ENCODE results near the gene LGALS9.
A peak's percentile ranks its signal among the peaks of the same experiment; 100 is the strongest.

Gene LGALS9

GRCh38 chr17:27608328-27609230 is 22.4 kb upstream of the LGALS9 start:
- no peaks in the 10 kb centered on the region for H3K9me3 ChIP-seq (ENCODE audit: low read length)
- H3K4me1 ChIP-seq (ENCODE audit: insufficient read depth, low read length, severe bottlenecking), result no peaks in the 10 kb centered on the region
- H3K4me2 ChIP-seq (ENCODE audit: low read length), result no peak overlapping the region

GRCh38 chr17:27609611-27610303 is 21.2 kb upstream of the LGALS9 start:
- Histone ChIP-seq H3K27me3 (ENCODE audit: insufficient read depth, low read length) (no peaks in the 10 kb centered on the region), H3K9me2 (ENCODE audit: low read depth, low read length) (no peaks in the 10 kb centered on the region), H4K20me1 (ENCODE audit: insufficient read depth, low read length) (no peaks in the 10 kb centered on the region), H3K79me2 (ENCODE audit: insufficient read depth, low read length) (no peaks in the 10 kb centered on the region), H3K27ac (ENCODE audit: low read depth, low read length, poor library complexity, severe bottlenecking) (no peak overlapping the region), H3K4me3 (ENCODE audit: low read depth, low read length, poor library complexity, severe bottlenecking) (no peak overlapping the region), H3K9me3 (ENCODE audit: low read length) (no peaks in the 10 kb centered on the region), H3F3A (ENCODE audit: insufficient read depth, low read length) (no peaks in the 10 kb centered on the region), H3K4me2 (ENCODE audit: low read length) (no peak overlapping the region), H3K4me1 (ENCODE audit: insufficient read depth, low read length, severe bottlenecking) (no peaks in the 10 kb centered on the region), H3K36me3 (ENCODE audit: insufficient read depth, low read length) (no peaks in the 10 kb centered on the region), H2AFZ (ENCODE audit: low read length) (no peak overlapping the region), H3K9ac (ENCODE audit: low read length) (no peak overlapping the region)
- TF ChIP-seq EZH2 (IDR thresholded peaks at IDR 0.05; ENCODE audit: borderline replicate concordance, low read length) (no peak), CTCF (IDR thresholded peaks at IDR 0.05; ENCODE audit: low read length) (peak; percentile 52)

More at GRCh38 chr17:27608328-27609230, 22.4 kb upstream of the LGALS9 start:
- no peaks in the 10 kb centered on the region for H3K79me2 ChIP-seq (ENCODE audit: insufficient read depth, low read length)
- H3K9me2 ChIP-seq (ENCODE audit: low read depth, low read length), result no peaks in the 10 kb centered on the region
- H4K20me1 ChIP-seq (ENCODE audit: insufficient read depth, low read length), result no peaks in the 10 kb centered on the region
- H3K27me3 ChIP-seq (ENCODE audit: insufficient read depth, low read length), result no peaks in the 10 kb centered on the region
- no peak overlapping the region for H3K9ac ChIP-seq (ENCODE audit: low read length)
- no peaks in the 10 kb centered on the region for H3F3A ChIP-seq (ENCODE audit: insufficient read depth, low read length)
- no peak for TF ChIP-seq CTCF (IDR thresholded peaks at IDR 0.05; ENCODE audit: low read length)
- TF ChIP-seq EZH2 (IDR thresholded peaks at IDR 0.05; ENCODE audit: borderline replicate concordance, low read length), result no peak
- H3K36me3 ChIP-seq (ENCODE audit: insufficient read depth, low read length), result no peaks in the 10 kb centered on the region
- H3K4me3 ChIP-seq (ENCODE audit: low read depth, low read length, poor library complexity, severe bottlenecking), result no peak overlapping the region
- no peak overlapping the region for H3K27ac ChIP-seq (ENCODE audit: low read depth, low read length, poor library complexity, severe bottlenecking)
- H2AFZ ChIP-seq (ENCODE audit: low read length), result no peak overlapping the region

- TF ChIP-seq CTCF (IDR thresholded peaks at IDR 0.05; ENCODE audit: low read length) (no peak), EZH2 (IDR thresholded peaks at IDR 0.05; ENCODE audit: borderline replicate concordance, low read length) (no peak)
- H3K9me3 ChIP-seq (ENCODE audit: low read length), result no peaks in the 10 kb centered on the region
- H3K27ac ChIP-seq (ENCODE audit: low read depth, low read length, poor library complexity, severe bottlenecking), result no peak overlapping the region
- H2AFZ ChIP-seq (ENCODE audit: low read length), result no peak overlapping the region
- H3K4me3 ChIP-seq (ENCODE audit: low read depth, low read length, poor library complexity, severe bottlenecking), result no peak overlapping the region
- no peaks in the 10 kb centered on the region for H3F3A ChIP-seq (ENCODE audit: insufficient read depth, low read length)
- H3K27me3 ChIP-seq (ENCODE audit: insufficient read depth, low read length), result no peaks in the 10 kb centered on the region
- no peak overlapping the region for H3K9ac ChIP-seq (ENCODE audit: low read length)
- no peaks in the 10 kb centered on the region for H4K20me1 ChIP-seq (ENCODE audit: insufficient read depth, low read length)
- no peak overlapping the region for H3K4me2 ChIP-seq (ENCODE audit: low read length)
- H3K9me2 ChIP-seq (ENCODE audit: low read depth, low read length), result no peaks in the 10 kb centered on the region
- no peaks in the 10 kb centered on the region for H3K36me3 ChIP-seq (ENCODE audit: insufficient read depth, low read length)
- no peaks in the 10 kb centered on the region for H3K4me1 ChIP-seq (ENCODE audit: insufficient read depth, low read length, severe bottlenecking)
- H3K79me2 ChIP-seq (ENCODE audit: insufficient read depth, low read length), result no peaks in the 10 kb centered on the region
Measured at GRCh38 chr17:27610304-27610677, 20.7 kb upstream of the LGALS9 start.
